ENCODE data around the gene CC2D1A.

DNA sequence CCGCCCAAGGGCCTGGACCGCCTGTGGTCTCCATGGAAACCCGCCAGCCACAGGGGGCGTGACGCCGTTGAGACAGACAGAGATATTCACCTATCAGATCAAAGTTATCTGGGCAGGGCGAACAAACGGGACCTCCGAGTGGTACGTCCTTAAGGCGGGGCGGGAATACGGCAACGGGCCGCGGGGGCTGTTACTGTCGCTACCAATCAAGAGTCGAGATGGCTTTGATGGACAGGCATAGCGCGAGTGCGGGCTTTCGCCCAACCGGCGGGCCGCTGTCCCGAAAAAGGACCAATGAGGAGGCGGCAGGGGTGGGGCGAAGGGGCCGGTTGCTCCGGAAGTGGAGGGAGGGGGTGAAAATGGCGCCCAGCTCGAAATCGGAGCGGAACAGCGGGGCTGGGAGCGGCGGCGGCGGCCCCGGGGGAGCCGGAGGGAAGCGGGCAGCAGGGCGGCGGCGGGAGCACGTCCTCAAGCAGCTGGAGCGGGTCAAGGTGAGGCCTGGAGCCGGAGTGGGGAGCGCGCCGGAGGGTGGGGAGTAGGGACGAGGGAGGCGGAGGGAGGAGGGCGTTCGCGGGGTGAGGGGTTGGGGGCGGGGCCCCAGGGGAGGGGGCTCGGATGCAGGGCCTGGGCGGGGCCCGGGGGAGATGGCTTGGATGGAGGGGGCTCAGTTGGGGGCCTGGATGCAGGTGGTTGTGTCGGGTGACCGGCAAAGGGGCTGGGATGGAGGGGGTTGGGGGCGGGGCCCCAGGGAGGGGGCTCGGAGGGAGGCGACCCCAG is 46.3 kb downstream of the CC2D1A start, which contains the start of gene DCAF15:
- TF ChIP-seq, protein P1, sequence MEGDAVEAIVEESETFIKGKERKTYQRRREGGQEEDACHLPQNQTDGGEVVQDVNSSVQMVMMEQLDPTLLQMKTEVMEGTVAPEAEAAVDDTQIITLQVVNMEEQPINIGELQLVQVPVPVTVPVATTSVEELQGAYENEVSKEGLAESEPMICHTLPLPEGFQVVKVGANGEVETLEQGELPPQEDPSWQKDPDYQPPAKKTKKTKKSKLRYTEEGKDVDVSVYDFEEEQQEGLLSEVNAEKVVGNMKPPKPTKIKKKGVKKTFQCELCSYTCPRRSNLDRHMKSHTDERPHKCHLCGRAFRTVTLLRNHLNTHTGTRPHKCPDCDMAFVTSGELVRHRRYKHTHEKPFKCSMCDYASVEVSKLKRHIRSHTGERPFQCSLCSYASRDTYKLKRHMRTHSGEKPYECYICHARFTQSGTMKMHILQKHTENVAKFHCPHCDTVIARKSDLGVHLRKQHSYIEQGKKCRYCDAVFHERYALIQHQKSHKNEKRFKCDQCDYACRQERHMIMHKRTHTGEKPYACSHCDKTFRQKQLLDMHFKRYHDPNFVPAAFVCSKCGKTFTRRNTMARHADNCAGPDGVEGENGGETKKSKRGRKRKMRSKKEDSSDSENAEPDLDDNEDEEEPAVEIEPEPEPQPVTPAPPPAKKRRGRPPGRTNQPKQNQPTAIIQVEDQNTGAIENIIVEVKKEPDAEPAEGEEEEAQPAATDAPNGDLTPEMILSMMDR (IDR thresholded peaks at IDR 0.05), result no peak
- peak in 2 of 3 donors; percentile 70 to 71 for TF ChIP-seq POLR2A (IDR thresholded peaks at IDR 0.05)

All from body of pancreas (tissue), 4 donors.